ENCODE measurements around the gene SLFN11. TPM values are rescaled to one million over a fixed set of nuclear protein-coding genes. Genes with fewer than 3 reads are reported as not detected.
A peak's percentile ranks its signal among the peaks of the same experiment; 100 is the strongest.
"Not testable (repeated sequence)": the region's sequence is repeated elsewhere in the genome, so short reads cannot be mapped to it uniquely, and the experiment has no call there.

The SLFN11 gene
- total and polyA plus RNA-seq, 4 experiments from 2014 or later, result 6.6 to 74.2 (median 43.0) TPM

DNA sequence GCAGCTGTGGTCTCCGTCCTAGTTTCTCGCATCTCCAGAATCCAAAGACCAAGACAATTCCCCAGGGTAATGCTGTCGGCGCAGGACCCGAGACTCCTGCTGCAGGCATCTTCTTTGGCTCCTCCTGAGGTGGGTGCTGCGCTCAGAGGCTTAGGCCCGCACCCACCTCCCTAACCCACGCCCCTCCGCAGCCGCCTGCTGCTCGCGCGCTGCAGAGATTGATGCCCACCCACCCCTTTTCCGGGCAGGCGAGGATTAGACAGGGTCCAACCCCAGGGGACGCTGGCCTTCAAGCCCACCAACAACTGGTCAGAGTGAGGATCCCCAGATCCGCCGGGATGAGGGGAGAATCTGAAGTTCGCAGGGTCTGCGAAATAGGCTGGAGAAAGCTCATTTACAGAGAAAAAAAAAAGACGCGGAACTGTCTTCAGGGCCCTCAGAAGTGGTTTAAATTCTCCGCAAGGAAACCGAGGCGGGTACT lies 27.9 kb downstream of the SLFN11 start:
- Histone ChIP-seq H3K27me3 (ENCODE audit: insufficient read depth, low read length) (no peaks in the 10 kb centered on the region), H3K36me3 (ENCODE audit: insufficient read depth, low read length) (no peaks in the 10 kb centered on the region), H3K9me3 (ENCODE audit: control insufficient read depth in 1 of 2, low read length in 2 of 2) (no peaks in the 10 kb centered on the region), H3K27ac (ENCODE audit: low read depth, low read length) (no peak overlapping the region), H3K4me1 (ENCODE audit: insufficient read depth, low read length) (peaks cover 49% of the 10 kb centered on the region), H3K4me3 (ENCODE audit: low read length in 2 of 2) (peak overlapping the region; percentile 61 to 81)
- intact Hi-C loops (cut with micrococcal nuclease), result no loop called here
- ChIA-PET POLR2A (ENCODE audit: partially characterized antibody) (interaction anchor here (0.6 to 1.8 kb wide), 4 partner anchors 11 to 32 kb away, joined by 3 to 12 read pairs (median 4); no protein-coding TSS in a partner anchor), CTCF (ENCODE audit: partially characterized antibody) (interaction anchor here (0.8 to 1.5 kb wide), 4 partner anchors 31 to 88 kb away, joined by 3 to 4 read pairs (median 3); no protein-coding TSS in a partner anchor)
- DNase-seq, result peak in 1 of 5 donors; percentile 22
- H3K36me3 Mint-ChIP-seq, result peaks cover 4 to 6% of the 10 kb centered on the region in 2 donors
- H3K27ac Mint-ChIP-seq, result peak overlapping the region; percentile 8 to 95 (median 88)
- peaks cover 0 to 26% (median 22%) of the 10 kb centered on the region in 8 donors for H3K9me3 Mint-ChIP-seq
- peaks cover 38 to 76% (median 56%) of the 10 kb centered on the region in 4 donors for H3K4me1 Mint-ChIP-seq
- no peaks in the 10 kb centered on the region for H3K27me3 Mint-ChIP-seq
- H3K4me3 Mint-ChIP-seq, result peak overlapping the region; percentile 90 to 98 (median 94)

DNA sequence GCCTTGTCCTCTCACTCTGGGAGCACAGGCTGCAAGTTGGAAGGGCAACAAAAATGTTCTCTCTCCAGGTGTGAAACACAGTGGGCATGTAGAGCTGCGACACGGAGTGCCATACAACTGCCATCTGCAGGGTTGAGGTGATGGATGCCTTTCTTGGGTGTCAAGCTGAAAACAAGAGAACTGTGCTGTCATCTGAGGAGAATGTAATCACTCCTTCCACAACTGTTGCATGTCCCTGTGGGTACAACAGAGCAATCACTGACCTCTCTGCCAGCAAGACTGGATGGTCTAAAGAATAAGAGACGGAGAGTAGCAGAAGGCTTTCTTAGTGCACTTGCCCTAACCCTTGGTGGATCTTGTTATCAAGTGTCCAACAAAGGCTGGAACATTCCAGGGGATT lies 29.2 kb downstream of the SLFN11 start:
- ChIA-PET POLR2A (ENCODE audit: partially characterized antibody) (interaction anchor here (0.9 kb wide), 1 partner anchor 102 kb away, joined by 3 read pairs; the partner anchor contains the start of gene SLFN5), CTCF (ENCODE audit: partially characterized antibody) (no interaction called here)
- H3K36me3 Mint-ChIP-seq, result peaks cover 4 to 8% of the 10 kb centered on the region in 2 donors
- H3K4me1 ChIP-seq (ENCODE audit: insufficient read depth, low read length), result peaks cover 49% of the 10 kb centered on the region
- H3K27me3 ChIP-seq (ENCODE audit: insufficient read depth, low read length), result no peaks in the 10 kb centered on the region
- H3K27ac Mint-ChIP-seq, result peak overlapping the region in 2 of 7 donors; percentile 52 to 59
- no peaks in the 10 kb centered on the region for H3K27me3 Mint-ChIP-seq
- H3K4me3 ChIP-seq (ENCODE audit: low read length in 2 of 2), result no peak overlapping the region
- H3K4me1 Mint-ChIP-seq, result peaks cover 38 to 72% (median 56%) of the 10 kb centered on the region in 4 donors
- peak overlapping the region in 3 of 8 donors; percentile 13 to 40 (median 17) for H3K4me3 Mint-ChIP-seq
- no peak for DNase-seq
- no peaks in the 10 kb centered on the region for H3K9me3 ChIP-seq (ENCODE audit: control insufficient read depth in 1 of 2, low read length in 2 of 2)
- no peaks in the 10 kb centered on the region for H3K36me3 ChIP-seq (ENCODE audit: insufficient read depth, low read length)
- H3K27ac ChIP-seq (ENCODE audit: low read depth, low read length), result no peak overlapping the region
- intact Hi-C loops (cut with micrococcal nuclease), result no loop called here
- H3K9me3 Mint-ChIP-seq, result peaks cover 0 to 33% (median 27%) of the 10 kb centered on the region in 8 donors

DNA sequence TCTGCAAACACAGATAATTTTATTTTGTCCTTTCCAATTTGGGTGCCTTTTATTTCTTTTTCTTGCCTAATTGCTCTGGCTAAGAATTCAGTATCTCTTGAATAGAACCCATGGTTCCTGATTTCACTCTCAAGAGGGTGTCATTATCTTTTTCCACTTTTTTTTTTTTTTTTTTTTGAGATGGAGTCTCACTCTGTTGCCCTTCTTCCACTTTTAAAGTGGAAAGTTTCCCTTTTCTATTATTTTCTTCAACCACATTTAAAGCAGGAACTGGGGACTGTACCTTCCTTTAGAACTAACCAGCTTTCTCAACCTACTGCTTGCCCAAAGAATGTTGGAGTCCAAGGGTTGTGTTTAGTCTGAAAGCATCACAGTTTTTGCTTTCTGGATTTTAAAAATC lies 31.1 kb downstream of the SLFN11 start:
- Histone ChIP-seq H3K27ac (ENCODE audit: low read depth, low read length) (no peak overlapping the region), H3K27me3 (ENCODE audit: insufficient read depth, low read length) (no peaks in the 10 kb centered on the region), H3K9me3 (ENCODE audit: control insufficient read depth in 1 of 2, low read length in 2 of 2) (no peaks in the 10 kb centered on the region), H3K4me3 (ENCODE audit: low read length in 2 of 2) (no peak overlapping the region), H3K4me1 (ENCODE audit: insufficient read depth, low read length) (peaks cover 44% of the 10 kb centered on the region), H3K36me3 (ENCODE audit: insufficient read depth, low read length) (no peaks in the 10 kb centered on the region)
- Mint-ChIP-seq H3K27me3 (no peaks in the 10 kb centered on the region), H3K9me3 (peaks cover 0 to 33% (median 27%) of the 10 kb centered on the region in 8 donors), H3K36me3 (peaks cover 4 to 8% of the 10 kb centered on the region in 2 donors), H3K27ac (peak overlapping the region in 6 of 7 donors; percentile 32 to 90 (median 63)), H3K4me3 (peak overlapping the region in 6 of 8 donors; percentile 39 to 88 (median 74)), H3K4me1 (peaks cover 30 to 61% (median 46%) of the 10 kb centered on the region in 4 donors)
- no peak for DNase-seq
- intact Hi-C loops (cut with micrococcal nuclease), result no loop called here
- ChIA-PET CTCF (ENCODE audit: partially characterized antibody) (interaction anchor here (1.1 kb wide), 1 partner anchor 29 kb away, joined by 4 read pairs; no protein-coding TSS in a partner anchor), POLR2A (ENCODE audit: partially characterized antibody) (interaction anchor here (0.9 to 2.1 kb wide), 7 partner anchors 29 to 180 kb away, joined by 3 to 6 read pairs (median 3); partner anchors contain the start of gene SLFN11)

DNA sequence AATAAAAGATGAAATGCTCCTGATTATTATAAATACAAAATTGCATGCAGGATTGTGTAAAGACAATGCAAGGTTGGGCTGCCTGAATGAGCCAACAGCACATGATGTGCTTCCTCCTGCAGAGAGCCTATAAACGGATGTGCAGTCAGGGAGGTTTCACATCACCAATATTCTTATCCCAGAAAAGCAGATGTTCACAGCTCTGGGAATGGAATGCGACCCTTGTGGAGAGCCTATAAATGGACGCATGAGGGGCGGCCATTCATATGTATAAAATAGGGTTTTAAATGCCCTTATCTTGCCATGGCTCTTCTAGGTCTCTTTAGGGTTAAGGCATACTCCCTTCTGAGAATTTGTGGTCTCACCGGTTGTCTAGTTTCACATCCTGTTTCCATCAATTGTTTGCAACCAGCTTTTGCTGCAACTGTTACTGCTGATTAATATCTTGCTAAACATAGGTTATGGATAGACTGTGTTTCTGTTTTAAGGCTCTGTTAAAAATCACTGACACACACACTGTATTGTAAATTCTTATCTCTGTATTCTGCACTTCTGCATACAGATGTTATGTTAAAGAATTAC lies 31.9 kb downstream of the SLFN11 start:
- DNase-seq, result peak; percentile 52 to 70 (median 61)
- no peak overlapping the region for H3K4me3 ChIP-seq (ENCODE audit: low read length in 2 of 2)
- H3K4me1 ChIP-seq (ENCODE audit: insufficient read depth, low read length), result peaks cover 36% of the 10 kb centered on the region
- Mint-ChIP-seq H3K4me3 (peak overlapping the region; percentile 18 to 88 (median 74)), H3K4me1 (peaks cover 26 to 55% (median 40%) of the 10 kb centered on the region in 4 donors), H3K27ac (peak overlapping the region; percentile 32 to 90 (median 73)), H3K9me3 (peaks cover 0 to 33% (median 27%) of the 10 kb centered on the region in 8 donors), H3K36me3 (peaks cover 4 to 8% of the 10 kb centered on the region in 2 donors), H3K27me3 (no peaks in the 10 kb centered on the region)
- H3K27me3 ChIP-seq (ENCODE audit: insufficient read depth, low read length), result no peaks in the 10 kb centered on the region
- POLR2A ChIA-PET (ENCODE audit: partially characterized antibody), result interaction anchor here (0.9 to 2.1 kb wide), 6 partner anchors 29 to 147 kb away, joined by 3 to 6 read pairs (median 3); partner anchors contain the start of gene SLFN11
- H3K27ac ChIP-seq (ENCODE audit: low read depth, low read length), result no peak overlapping the region
- no peaks in the 10 kb centered on the region for H3K9me3 ChIP-seq (ENCODE audit: control insufficient read depth in 1 of 2, low read length in 2 of 2)
- intact Hi-C loops (cut with micrococcal nuclease), result loop anchor here (2.0 kb wide), 1 partner anchor 29 kb away; no protein-coding TSS in a partner anchor
- no peaks in the 10 kb centered on the region for H3K36me3 ChIP-seq (ENCODE audit: insufficient read depth, low read length)
- CTCF ChIA-PET (ENCODE audit: partially characterized antibody), result no interaction called here

DNA sequence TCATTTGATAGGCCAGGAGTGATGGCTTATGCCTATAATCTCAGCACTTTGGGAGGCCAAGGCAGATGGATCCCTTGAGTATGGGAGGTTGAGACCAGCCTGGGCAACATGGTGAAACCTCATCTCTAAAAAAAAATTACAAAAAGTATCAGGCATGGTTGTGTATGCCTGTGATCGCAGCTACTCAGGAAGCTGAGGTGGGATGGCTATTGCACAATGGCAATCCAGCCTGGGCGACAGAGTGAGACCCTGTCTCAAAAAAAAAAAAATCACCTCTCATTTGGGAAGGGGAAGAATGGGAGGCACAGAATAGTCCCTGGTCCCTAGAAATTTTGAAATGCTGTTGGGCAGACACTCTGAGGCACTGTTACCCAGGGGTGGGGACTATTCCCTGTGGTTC lies 35.2 kb downstream of the SLFN11 start:
- H3K4me3 Mint-ChIP-seq, result no peak overlapping the region
- H3K4me1 Mint-ChIP-seq, result peaks cover 14 to 25% (median 21%) of the 10 kb centered on the region in 4 donors
- peaks cover 0 to 8% of the 10 kb centered on the region in 2 donors for H3K36me3 Mint-ChIP-seq
- ChIA-PET CTCF (ENCODE audit: partially characterized antibody) (interaction anchor here (2.2 kb wide), 1 partner anchor 25 kb away, joined by 10 read pairs; no protein-coding TSS in a partner anchor), POLR2A (ENCODE audit: partially characterized antibody) (no interaction called here)
- H3K4me3 ChIP-seq (ENCODE audit: low read length in 2 of 2), result no peak overlapping the region
- no peaks in the 10 kb centered on the region for H3K36me3 ChIP-seq (ENCODE audit: insufficient read depth, low read length)
- intact Hi-C loops (cut with micrococcal nuclease), result no loop called here
- peaks cover 0 to 32% (median 27%) of the 10 kb centered on the region in 8 donors for H3K9me3 Mint-ChIP-seq
- H3K9me3 ChIP-seq (ENCODE audit: control insufficient read depth in 1 of 2, low read length in 2 of 2), result no peaks in the 10 kb centered on the region
- H3K27me3 Mint-ChIP-seq, result no peaks in the 10 kb centered on the region
- no peak overlapping the region for H3K27ac ChIP-seq (ENCODE audit: low read depth, low read length)
- peaks cover 23% of the 10 kb centered on the region for H3K4me1 ChIP-seq (ENCODE audit: insufficient read depth, low read length)
- H3K27me3 ChIP-seq (ENCODE audit: insufficient read depth, low read length), result no peaks in the 10 kb centered on the region
- H3K27ac Mint-ChIP-seq, result peak overlapping the region in 1 of 7 donors; percentile 25
- no peak for DNase-seq

DNA sequence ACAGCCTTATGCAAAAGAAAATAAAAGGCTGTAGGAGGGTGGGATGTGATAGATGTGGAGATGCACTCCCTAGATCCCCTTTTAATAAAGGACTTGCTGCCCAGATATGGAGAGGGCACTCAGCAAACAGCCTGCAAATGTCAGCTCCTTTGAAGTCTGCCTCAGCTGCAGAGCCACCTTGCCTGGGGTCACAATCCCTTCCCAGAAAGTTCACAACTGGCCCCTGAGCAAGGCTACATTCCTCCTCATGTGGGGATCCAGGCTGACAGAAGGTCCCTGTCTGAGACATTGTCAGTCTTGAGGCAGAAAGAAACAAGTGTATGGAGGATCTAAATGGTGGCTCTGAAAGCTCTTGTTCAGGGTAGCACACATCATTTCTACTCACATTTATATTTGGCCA lies 36.1 kb downstream of the SLFN11 start:
- H3K4me1 Mint-ChIP-seq, result peaks cover 9 to 16% (median 14%) of the 10 kb centered on the region in 4 donors
- Histone ChIP-seq H3K27me3 (ENCODE audit: insufficient read depth, low read length) (no peaks in the 10 kb centered on the region), H3K4me3 (ENCODE audit: low read length in 2 of 2) (no peak overlapping the region), H3K36me3 (ENCODE audit: insufficient read depth, low read length) (no peaks in the 10 kb centered on the region), H3K27ac (ENCODE audit: low read depth, low read length) (no peak overlapping the region), H3K4me1 (ENCODE audit: insufficient read depth, low read length) (peaks cover 15% of the 10 kb centered on the region), H3K9me3 (ENCODE audit: control insufficient read depth in 1 of 2, low read length in 2 of 2) (no peaks in the 10 kb centered on the region)
- DNase-seq, result no peak
- POLR2A ChIA-PET (ENCODE audit: partially characterized antibody), result interaction anchor here (0.6 to 1.3 kb wide), 3 partner anchors 13 to 37 kb away, joined by 3 to 4 read pairs (median 3); no protein-coding TSS in a partner anchor
- peaks cover 0 to 24% (median 22%) of the 10 kb centered on the region in 8 donors for H3K9me3 Mint-ChIP-seq
- peaks cover 0 to 1% of the 10 kb centered on the region in 2 donors for H3K27me3 Mint-ChIP-seq
- H3K27ac Mint-ChIP-seq, result peak overlapping the region in 1 of 7 donors; percentile 72
- H3K36me3 Mint-ChIP-seq, result peaks cover 0 to 8% of the 10 kb centered on the region in 2 donors
- H3K4me3 Mint-ChIP-seq, result no peak overlapping the region
- CTCF ChIA-PET (ENCODE audit: partially characterized antibody), result interaction anchor here (0.6 to 2.2 kb wide), 2 partner anchors 24 to 84 kb away, joined by 3 to 10 read pairs; no protein-coding TSS in a partner anchor
- intact Hi-C loops (cut with micrococcal nuclease), result no loop called here

DNA sequence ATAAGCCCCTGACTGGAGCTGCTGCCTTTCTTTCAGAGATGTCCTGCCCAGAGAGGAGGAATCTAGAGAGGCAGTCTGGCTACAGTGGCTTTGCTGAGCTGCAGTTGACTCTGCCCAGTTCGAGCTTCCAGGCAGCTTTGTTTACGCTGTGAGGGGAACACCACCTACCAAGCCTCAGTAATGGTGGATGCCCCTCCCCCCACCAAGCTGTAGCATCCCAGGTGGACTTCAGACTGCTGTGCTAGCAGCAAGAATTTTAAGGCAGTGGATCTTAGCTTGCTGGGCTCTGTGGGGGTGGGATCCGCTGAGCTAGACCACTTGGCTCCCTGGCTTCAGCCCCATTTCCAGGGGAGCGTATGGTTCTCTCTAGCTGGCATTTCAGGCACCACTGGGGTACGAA lies 39.8 kb downstream of the SLFN11 start:
- H3K27me3 ChIP-seq (ENCODE audit: insufficient read depth, low read length); H3K4me1 ChIP-seq (ENCODE audit: insufficient read depth, low read length); H3K9me3 Mint-ChIP-seq; H3K4me1 Mint-ChIP-seq; H3K36me3 Mint-ChIP-seq; H3K27ac Mint-ChIP-seq; H3K27me3 Mint-ChIP-seq; H3K4me3 ChIP-seq (ENCODE audit: low read length in 2 of 2); DNase-seq; intact Hi-C loops (cut with micrococcal nuclease); H3K36me3 ChIP-seq (ENCODE audit: insufficient read depth, low read length); CTCF ChIA-PET (ENCODE audit: partially characterized antibody); H3K27ac ChIP-seq (ENCODE audit: low read depth, low read length); H3K9me3 ChIP-seq (ENCODE audit: control insufficient read depth in 1 of 2, low read length in 2 of 2); H3K4me3 Mint-ChIP-seq: not testable (repeated sequence)
- POLR2A ChIA-PET (ENCODE audit: partially characterized antibody), result interaction anchor here (1.0 kb wide), 1 partner anchor 12 kb away, joined by 4 read pairs; no protein-coding TSS in a partner anchor
